B cell (primary cell): ENCODE data around the gene MFSD12. TPM values are rescaled to one million over a fixed set of nuclear protein-coding genes. Genes with fewer than 3 reads are reported as not detected.
A peak's percentile ranks its signal among the peaks of the same experiment; 100 is the strongest.

ENCODE experiments used
- ATAC-seq: fragments of 200-7000 bp; cut with Tn5 transposase; one replicate; pipeline ENCODE4 v1.10.0; 2021; ENCODE audit warnings: low read depth, mild to moderate bottlenecking, moderate number of reproducible peaks, moderate library complexity
- CTCF ChIA-PET: fragments of 350-600 bp; sonication (Branson Sonifier 250); formaldehyde crosslinking; loops from one replicate; lab custom pipeline; 2021; ENCODE audit warnings: antibody characterized with exemption, inconsistent platforms; lab: Charles Lee
- POLR2A ChIA-PET: fragments of 350-600 bp; sonication (Branson Sonifier 250); formaldehyde crosslinking; loops from one replicate; lab custom pipeline; 2021; ENCODE audit warnings: antibody characterized with exemption; lab: Charles Lee
- DNase-seq: peaks from one replicate; pipeline ENCODE4 v3.0.0; 2013
- H2AFZ ChIP-seq: 2 replicates; pipeline ENCODE4 v1.6.1; 2012; ENCODE audit warnings: mild to moderate bottlenecking, low read depth, low read length; ENCODE audit not compliant: insufficient read depth, poor library complexity, severe bottlenecking
- H3K27ac ChIP-seq, 2 donors: 1 replicate in 1 of 2; 2 replicates in 1 of 2; pipeline ENCODE4 v1.5.1; 2012 to 2013; ENCODE audit warnings: low read length in 2 of 2, mild to moderate bottlenecking in 2 of 2, moderate library complexity in 1 of 2
- H3K27me3 ChIP-seq, 4 experiments: fragments of 200-600 bp in 1 of 4; sonication (generic) in 1 of 4; replicated peaks in 1 of 4; 1 replicate in 2 of 4; 2 replicates in 2 of 4; pipeline versions ENCODE4 v1.6.1 to v1.7.0; 2013 to 2016; ENCODE audit warnings: low read length in 3 of 4, mild to moderate bottlenecking in 2 of 4, mixed read lengths in 1 of 4, moderate library complexity in 1 of 4; ENCODE audit not compliant: insufficient read depth in 4 of 4, control insufficient read depth in 3 of 4; ENCODE audit errors: control extremely low read depth in 1 of 4
- H3K36me3 ChIP-seq, 2 experiments: replicated peaks in 1 of 2; 1 replicate in 1 of 2; 2 replicates in 1 of 2; pipeline versions ENCODE4 v1.6.1 to v1.7.1; 2013; ENCODE audit warnings: low read length in 1 of 2; ENCODE audit not compliant: insufficient read depth in 2 of 2, control insufficient read depth in 1 of 2; ENCODE audit errors: control extremely low read depth in 1 of 2, extremely low read depth in 1 of 2
- H3K4me1 ChIP-seq, 2 donors: fragments of 200-600 bp in 1 of 2; sonication (generic) in 1 of 2; 1 replicate in 1 of 2; 2 replicates in 1 of 2; pipeline versions ENCODE4 v1.5.1 to v1.6.1; 2013 to 2017; ENCODE audit warnings: low read length in 2 of 2; ENCODE audit not compliant: control insufficient read depth in 2 of 2, insufficient read depth in 2 of 2
- H3K4me2 ChIP-seq: replicated peaks from 2 replicates; pipeline ENCODE3; 2012; ENCODE audit warnings: mild to moderate bottlenecking, low read depth, low read length; ENCODE audit not compliant: poor library complexity, severe bottlenecking
- H3K4me3 ChIP-seq, 5 experiments: fragments of 200-600 bp in 1 of 5; sonication (generic) in 1 of 5; 1 replicate in 3 of 5; 2 replicates in 2 of 5; pipeline versions ENCODE4 v1.5.1 to v1.7.0; 2011 to 2016; ENCODE audit warnings: low read length in 4 of 5, mild to moderate bottlenecking in 4 of 5, low read depth in 2 of 5, control low read depth in 1 of 5, moderate library complexity in 1 of 5; ENCODE audit not compliant: insufficient read depth in 1 of 5; ENCODE audit errors: control extremely low read depth in 1 of 5, extremely low read depth in 1 of 5
- H3K79me2 ChIP-seq: fragments of 200-600 bp; sonication (generic); one replicate; pipeline ENCODE4 v1.6.0; 2016; ENCODE audit warnings: low read length; ENCODE audit not compliant: control insufficient read depth, insufficient read depth
- H3K9ac ChIP-seq: fragments of 200-600 bp; sonication (generic); 2 replicates; pipeline ENCODE4 v1.6.1; 2017; ENCODE audit warnings: mild to moderate bottlenecking, low read length, moderate library complexity
- H3K9me3 ChIP-seq, 3 donors: one replicate each; pipeline versions ENCODE4 v1.6.1 to v1.7.1; 2013; ENCODE audit warnings: low read length in 2 of 3; ENCODE audit not compliant: control insufficient read depth in 2 of 3, insufficient read depth in 1 of 3; ENCODE audit errors: control extremely low read depth in 1 of 3
- H4K20me1 ChIP-seq: 2 replicates; pipeline ENCODE4 v1.6.0; 2012; ENCODE audit warnings: mild to moderate bottlenecking, low read length; ENCODE audit not compliant: insufficient read depth, control insufficient read depth, poor library complexity, severe bottlenecking
- H3K27ac Mint-ChIP-seq: one replicate; pipeline ENCODE4 v1.8.0; 2021; ENCODE audit warnings: mixed read lengths
- H3K27me3 Mint-ChIP-seq: one replicate; pipeline ENCODE4 v1.8.0; 2021; ENCODE audit warnings: mixed read lengths
- H3K4me1 Mint-ChIP-seq: one replicate; pipeline ENCODE4 v1.8.0; 2021; ENCODE audit warnings: mixed read lengths
- H3K4me3 Mint-ChIP-seq: one replicate; pipeline ENCODE4 v1.8.0; 2021; ENCODE audit warnings: mixed read lengths
- H3K9me3 Mint-ChIP-seq: one replicate; pipeline ENCODE4 v1.8.0; 2022; ENCODE audit warnings: mixed read lengths; ENCODE audit not compliant: insufficient read depth
- EZH2 ChIP-seq: IDR thresholded peaks from 2 replicates; pipeline ENCODE4 v1.6.1; 2012; ENCODE audit warnings: borderline replicate concordance, low read depth, mild to moderate bottlenecking, moderate library complexity, low read length; ENCODE audit not compliant: insufficient read depth, poor library complexity, severe bottlenecking
- WGBS: methylation state at CpG from one replicate; pipeline ENCODE4 v1.1.5; 2013; ENCODE audit warnings: missing lambda C conversion rate; ENCODE audit not compliant: insufficient coverage; 5-methylcytosine and 5-hydroxymethylcytosine counted together
- intact Hi-C: fragments of 100-400 bp; cut with micrococcal nuclease; formaldehyde crosslinking; loops from one replicate; pipeline ENCODE4 v1.10.0; 2022
- polyA plus RNA-seq: library from polyadenylated mRNA; depleted of rRNA; stranded (reverse); fragments of >200 nt; gene quantifications from 2 replicates; pipeline ENCODE4 v1.2.3, GENCODE V29; 2012
- total RNA-seq, 2 donors: library from RNA; stranded (reverse); fragments of 120-200 nt in 1 of 2; gene quantifications; 1 replicate in 1 of 2; 2 replicates in 1 of 2; pipeline versions ENCODE4 v1.2.3 to v1.2.4, GENCODE V29; 2013 to 2022
- TF ChIP-seq, protein P1 (sequence below): fragments of 200-600 bp; IDR thresholded peaks from one replicate; pipeline ENCODE4 v1.8.0; 2022; ENCODE audit warnings: antibody characterized with exemption, mild to moderate bottlenecking

The MFSD12 gene
- total and polyA plus RNA-seq, 2 donors (not counting 1 experiment from before 2014, with no cell fraction given): 100 to 154 TPM

DNA sequence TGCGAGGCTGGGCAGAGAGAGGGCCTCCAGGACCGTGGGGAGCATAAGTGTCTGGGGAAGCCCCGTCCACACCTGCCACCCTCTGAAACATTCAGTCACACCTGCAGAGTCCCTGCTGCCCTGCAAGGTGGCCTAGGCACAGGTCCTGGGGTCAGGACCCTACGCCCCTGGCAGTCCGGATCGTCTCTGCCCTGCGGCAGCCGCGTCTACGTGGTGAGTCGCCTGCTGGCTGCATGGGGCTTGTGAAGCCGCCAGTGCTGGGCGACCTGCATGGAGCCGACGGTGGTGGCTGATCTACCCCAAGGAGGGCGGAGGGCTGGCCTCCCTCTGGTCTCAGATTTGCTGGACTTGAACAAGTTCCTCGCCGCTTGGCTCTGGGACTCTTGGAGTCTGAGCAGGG is 38.3 kb downstream of the MFSD12 start:
- no peak for TF ChIP-seq EZH2
- TF ChIP-seq, protein P1, sequence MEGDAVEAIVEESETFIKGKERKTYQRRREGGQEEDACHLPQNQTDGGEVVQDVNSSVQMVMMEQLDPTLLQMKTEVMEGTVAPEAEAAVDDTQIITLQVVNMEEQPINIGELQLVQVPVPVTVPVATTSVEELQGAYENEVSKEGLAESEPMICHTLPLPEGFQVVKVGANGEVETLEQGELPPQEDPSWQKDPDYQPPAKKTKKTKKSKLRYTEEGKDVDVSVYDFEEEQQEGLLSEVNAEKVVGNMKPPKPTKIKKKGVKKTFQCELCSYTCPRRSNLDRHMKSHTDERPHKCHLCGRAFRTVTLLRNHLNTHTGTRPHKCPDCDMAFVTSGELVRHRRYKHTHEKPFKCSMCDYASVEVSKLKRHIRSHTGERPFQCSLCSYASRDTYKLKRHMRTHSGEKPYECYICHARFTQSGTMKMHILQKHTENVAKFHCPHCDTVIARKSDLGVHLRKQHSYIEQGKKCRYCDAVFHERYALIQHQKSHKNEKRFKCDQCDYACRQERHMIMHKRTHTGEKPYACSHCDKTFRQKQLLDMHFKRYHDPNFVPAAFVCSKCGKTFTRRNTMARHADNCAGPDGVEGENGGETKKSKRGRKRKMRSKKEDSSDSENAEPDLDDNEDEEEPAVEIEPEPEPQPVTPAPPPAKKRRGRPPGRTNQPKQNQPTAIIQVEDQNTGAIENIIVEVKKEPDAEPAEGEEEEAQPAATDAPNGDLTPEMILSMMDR: no peak
- no peak overlapping the region for H3K4me3 Mint-ChIP-seq
- no peak overlapping the region for H3K27ac Mint-ChIP-seq
- ATAC-seq (no peak), DNase-seq (no peak)
- Histone ChIP-seq H3K79me2 (peaks cover 98% of the 10 kb centered on the region), H3K4me1 (peaks cover 10 to 31% of the 10 kb centered on the region in 2 donors), H3K4me3 (no peak overlapping the region), H3K36me3 (peaks cover 0 to 40% of the 10 kb centered on the region in 2 experiments), H3K9me3 (peaks cover 0 to 5% (median 0%) of the 10 kb centered on the region in 3 donors), H3K9ac (no peak overlapping the region), H3K4me2 (no peak overlapping the region), H2AFZ (no peak overlapping the region), H3K27me3 (no peaks in the 10 kb centered on the region), H4K20me1 (peaks cover 97% of the 10 kb centered on the region), H3K27ac (no peak overlapping the region)
- WGBS: 96% methylated on average over 17 of the region's 18 CpGs
- H3K27me3 Mint-ChIP-seq: no peaks in the 10 kb centered on the region
- peaks cover 41% of the 10 kb centered on the region for H3K4me1 Mint-ChIP-seq
- no peaks in the 10 kb centered on the region for H3K9me3 Mint-ChIP-seq
- CTCF ChIA-PET: interaction anchor here (1.3 kb wide), 1 partner anchor 35 kb away, joined by 3 read pairs; the partner anchor contains the start of gene SMIM44
- POLR2A ChIA-PET: no interaction called here
- intact Hi-C loops: loop anchor here (5.0 kb wide), 1 partner anchor 33 kb away; no protein-coding TSS in a partner anchor

DNA sequence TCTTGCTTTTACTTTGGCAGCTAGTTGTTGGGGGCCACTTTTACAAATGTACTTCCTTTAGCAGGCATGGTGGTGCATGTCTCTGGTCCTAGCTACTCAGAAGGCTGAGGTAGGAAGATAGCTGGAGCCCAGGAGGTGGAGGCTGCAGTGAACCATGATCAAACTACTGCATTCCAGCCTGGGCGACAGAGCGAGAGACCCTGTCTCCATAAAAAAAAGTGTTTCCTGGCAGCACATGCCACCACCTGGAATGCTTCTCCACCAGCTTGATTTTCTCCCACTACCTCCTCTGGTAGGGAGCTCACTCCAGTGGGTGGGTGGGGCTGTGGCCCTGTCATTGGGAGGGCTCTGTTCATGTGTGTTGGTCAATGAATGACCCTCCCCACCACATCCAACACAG is 38.7 kb downstream of the MFSD12 start:
- no peaks in the 10 kb centered on the region for H3K9me3 Mint-ChIP-seq
- no peaks in the 10 kb centered on the region for H3K27me3 Mint-ChIP-seq
- no peak overlapping the region for H3K27ac ChIP-seq
- TF ChIP-seq EZH2: no peak
- TF ChIP-seq, protein P1: no peak
- peaks cover 0 to 38% of the 10 kb centered on the region in 2 experiments for H3K36me3 ChIP-seq
- ChIA-PET CTCF (interaction anchor here (0.8 kb wide), 1 partner anchor 85 kb away, joined by 3 read pairs; no protein-coding TSS in a partner anchor), POLR2A (no interaction called here)
- H3K4me1 Mint-ChIP-seq: peaks cover 44% of the 10 kb centered on the region
- H3K27ac Mint-ChIP-seq: peak overlapping the region; percentile 50
- peaks cover 10 to 31% of the 10 kb centered on the region in 2 donors for H3K4me1 ChIP-seq
- ATAC-seq: no peak
- no peak overlapping the region for H3K4me3 ChIP-seq
- no peak overlapping the region for H2AFZ ChIP-seq
- H3K4me2 ChIP-seq: no peak overlapping the region
- H3K79me2 ChIP-seq: peaks cover 98% of the 10 kb centered on the region
- H3K9ac ChIP-seq: no peak overlapping the region
- no CpG with 5 or more reads among the region's 2 CpGs for WGBS
- intact Hi-C loops: loop anchor here (5.0 kb wide), 1 partner anchor 34 kb away; no protein-coding TSS in a partner anchor
- H3K9me3 ChIP-seq: peaks cover 0 to 5% (median 0%) of the 10 kb centered on the region in 3 donors
- no peaks in the 10 kb centered on the region for H3K27me3 ChIP-seq
- H3K4me3 Mint-ChIP-seq: no peak overlapping the region
- H4K20me1 ChIP-seq: peaks cover 97% of the 10 kb centered on the region
- DNase-seq: no peak
